A673 (cell line): ENCODE results near the gene PCDHGA7.

Experiments used
- CTCF ChIP-seq: fragments of 300-800, 200-600 bp; sonication (generic); conservative IDR thresholded peaks from 2 replicates; pipeline ENCODE4 v1.5.1; 2017; ENCODE audit warnings: low read depth, mild to moderate bottlenecking, antibody characterized with exemption, low read length, moderate library complexity, mixed read lengths
- EZH2 ChIP-seq: fragments of 200-600 bp; sonication (generic); IDR thresholded peaks from 2 replicates; pipeline ENCODE4 v1.6.1; 2017; ENCODE audit warnings: borderline replicate concordance, low read depth, mild to moderate bottlenecking, mixed read lengths, antibody characterized with exemption, low read length; ENCODE audit not compliant: poor library complexity, severe bottlenecking

DNA sequence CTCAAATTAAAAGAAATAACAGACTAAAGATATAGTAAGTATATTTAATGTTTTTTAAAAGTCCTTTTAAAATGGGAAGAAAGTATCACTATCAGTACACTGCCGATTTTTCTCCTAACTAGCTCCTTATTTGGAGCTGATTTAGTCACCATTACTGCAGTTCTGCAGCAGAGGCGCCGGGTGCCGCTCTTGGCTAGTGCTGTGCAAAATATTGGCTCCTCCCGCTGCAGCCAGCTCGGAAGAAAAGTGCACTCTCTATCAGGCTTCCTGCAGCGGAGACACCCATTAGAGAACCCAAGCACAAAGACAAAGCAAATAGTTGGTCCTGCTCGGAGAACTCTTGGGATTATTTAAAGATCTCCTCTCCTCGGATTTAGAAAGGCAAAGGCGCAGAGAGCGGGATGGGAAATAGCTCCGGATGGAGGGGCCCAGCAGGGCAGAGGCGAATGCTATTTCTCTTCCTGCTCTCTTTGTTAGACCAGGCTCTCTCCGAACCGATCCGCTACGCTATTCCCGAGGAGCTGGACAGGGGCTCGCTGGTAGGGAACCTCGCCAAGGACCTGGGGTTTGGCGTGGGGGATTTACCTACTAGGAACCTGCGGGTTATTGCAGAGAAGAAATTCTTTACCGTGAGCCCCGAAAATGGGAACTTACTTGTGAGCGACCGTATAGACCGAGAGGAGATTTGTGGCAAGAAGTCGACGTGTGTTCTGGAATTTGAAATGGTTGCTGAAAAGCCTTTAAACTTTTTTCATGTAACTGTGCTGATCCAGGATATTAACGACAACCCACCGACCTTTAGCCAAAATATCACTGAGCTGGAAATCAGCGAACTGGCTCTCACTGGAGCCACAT lies 12.3 kb upstream of the PCDHGA7 start, which contains the start of gene PCDHGB3:
- TF ChIP-seq CTCF (peak; percentile 45), EZH2 (no peak)
